Stimulated activated CD4-positive, alpha-beta T cell treated with anti-CD3 and anti-CD28 coated beads, Interleukin-1b, Interleukin-23, amount 100 ng/mL, for 48 hours (primary cell): ENCODE data around the gene ZNF462.
"Not testable (repeated sequence)": the region's sequence is repeated elsewhere in the genome, so short reads cannot be mapped to it uniquely, and the experiment has no call there.

ENCODE experiments used
- DNase-seq: peaks from one replicate; pipeline ENCODE4 v3.0.0-alpha.2; 2020

ZNF462 gene

GRCh38 chr9:106963684-106964083 lies 100.7 kb downstream of the ZNF462 start:
- no peak for DNase-seq

- no peak for DNase-seq
These were observed 101.4 kb downstream of the ZNF462 start for GRCh38 chr9:106964329-106964728.

GRCh38 chr9:106964822-106965525 lies 102.0 kb downstream of the ZNF462 start:
- DNase-seq, result no peak

GRCh38 chr9:106966481-106966880 lies 103.5 kb downstream of the ZNF462 start:
- DNase-seq, result no peak

GRCh38 chr9:106969696-106970095 lies 106.7 kb downstream of the ZNF462 start:
- DNase-seq, result no peak

- DNase-seq, result no peak
These were observed 107.4 kb downstream of the ZNF462 start for GRCh38 chr9:106970219-106970975.

GRCh38 chr9:106970976-106971457 lies 108.1 kb downstream of the ZNF462 start:
- no peak for DNase-seq

- no peak for DNase-seq
These were observed 109.1 kb downstream of the ZNF462 start for GRCh38 chr9:106972082-106972481.

GRCh38 chr9:106974341-106974740 lies 111.4 kb downstream of the ZNF462 start:
- no peak for DNase-seq

- no peak for DNase-seq
These were observed 113.8 kb downstream of the ZNF462 start for GRCh38 chr9:106976772-106977171.

GRCh38 chr9:106980551-106981101 lies 117.7 kb downstream of the ZNF462 start:
- no peak for DNase-seq

- no peak for DNase-seq
These were observed 118.7 kb downstream of the ZNF462 start for GRCh38 chr9:106981396-106982287.

GRCh38 chr9:106982636-106983035 lies 119.7 kb downstream of the ZNF462 start:
- no peak for DNase-seq

- no peak for DNase-seq
These were observed 120.4 kb downstream of the ZNF462 start for GRCh38 chr9:106983346-106983745.

GRCh38 chr9:106989904-106990303 lies 126.9 kb downstream of the ZNF462 start:
- DNase-seq, result not testable (repeated sequence)

- no peak for DNase-seq
These were observed 129.2 kb downstream of the ZNF462 start for GRCh38 chr9:106992186-106992585.

GRCh38 chr9:106993603-106994002 lies 130.6 kb downstream of the ZNF462 start:
- DNase-seq, result no peak

GRCh38 chr9:106994463-106994862 lies 131.5 kb downstream of the ZNF462 start:
- no peak for DNase-seq

GRCh38 chr9:107000218-107000617 lies 137.3 kb downstream of the ZNF462 start:
- DNase-seq, result no peak

GRCh38 chr9:107005201-107005600 lies 142.2 kb downstream of the ZNF462 start:
- DNase-seq, result no peak

- DNase-seq, result no peak
These were observed 144.4 kb downstream of the ZNF462 start for GRCh38 chr9:107007402-107007801.

- DNase-seq, result no peak
These were observed 145.0 kb downstream of the ZNF462 start for GRCh38 chr9:107008011-107008410.

GRCh38 chr9:107008447-107008846 lies 145.5 kb downstream of the ZNF462 start:
- no peak for DNase-seq
